Right lobe of liver (tissue), 4 donors: ENCODE measurements around the gene FANK1.

Experiments used
- POLR2A ChIP-seq: fragments of 450-650 bp; IDR thresholded peaks from one replicate; pipeline ENCODE4 v1.6.1; 2017; ENCODE audit warnings: antibody characterized with exemption, mild to moderate bottlenecking
- TF ChIP-seq, protein P1 (sequence below), 4 donors: fragments of 200-600 bp in 3 of 4; fragments of 450-650 bp in 1 of 4; IDR thresholded peaks; one replicate each; pipeline versions ENCODE4 v1.5.1 to v1.8.0; 2016 to 2022; ENCODE audit warnings: antibody characterized with exemption in 4 of 4, mild to moderate bottlenecking in 2 of 4
- donor health status: DM: no; HTN: no; CAD: no.
- donor health status: DM: no; HTN: no; CAD: no.
- donor health status: DM: no; HTN: yes; CAD: no.

DNA sequence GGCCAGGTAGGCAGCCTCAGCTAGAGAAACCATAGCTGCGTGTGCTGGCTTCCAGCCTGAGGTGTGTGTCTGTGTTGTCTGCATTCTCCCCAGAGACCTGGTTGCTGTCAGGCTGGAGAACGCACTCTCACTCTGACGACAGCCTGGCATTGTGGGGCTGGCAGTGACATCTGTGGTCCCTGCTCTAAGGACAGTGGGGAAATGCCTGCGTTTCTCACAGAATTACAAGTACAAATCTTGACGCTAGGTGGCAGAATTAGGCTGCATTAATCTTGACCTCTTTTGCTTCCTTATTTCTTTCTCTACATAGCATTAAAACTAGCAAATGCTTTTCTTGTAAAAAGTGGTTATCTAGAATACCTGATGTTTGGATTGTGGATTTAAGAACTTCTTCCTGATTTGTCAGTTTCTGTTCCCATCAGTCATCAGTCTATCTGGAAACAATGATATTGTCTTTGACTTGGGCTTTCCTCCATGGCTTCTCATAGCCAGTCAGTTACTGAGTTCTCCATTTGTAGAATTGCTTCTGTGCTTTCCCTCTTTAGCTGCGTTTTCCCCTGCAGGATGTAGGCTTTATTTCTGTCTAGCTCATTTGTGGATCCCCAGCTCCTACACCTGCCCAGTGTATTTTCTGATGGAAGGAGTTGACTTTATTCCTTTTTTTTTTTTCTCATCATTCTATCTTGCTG lies 86.0 kb downstream of the FANK1 start:
- TF ChIP-seq, protein P1, sequence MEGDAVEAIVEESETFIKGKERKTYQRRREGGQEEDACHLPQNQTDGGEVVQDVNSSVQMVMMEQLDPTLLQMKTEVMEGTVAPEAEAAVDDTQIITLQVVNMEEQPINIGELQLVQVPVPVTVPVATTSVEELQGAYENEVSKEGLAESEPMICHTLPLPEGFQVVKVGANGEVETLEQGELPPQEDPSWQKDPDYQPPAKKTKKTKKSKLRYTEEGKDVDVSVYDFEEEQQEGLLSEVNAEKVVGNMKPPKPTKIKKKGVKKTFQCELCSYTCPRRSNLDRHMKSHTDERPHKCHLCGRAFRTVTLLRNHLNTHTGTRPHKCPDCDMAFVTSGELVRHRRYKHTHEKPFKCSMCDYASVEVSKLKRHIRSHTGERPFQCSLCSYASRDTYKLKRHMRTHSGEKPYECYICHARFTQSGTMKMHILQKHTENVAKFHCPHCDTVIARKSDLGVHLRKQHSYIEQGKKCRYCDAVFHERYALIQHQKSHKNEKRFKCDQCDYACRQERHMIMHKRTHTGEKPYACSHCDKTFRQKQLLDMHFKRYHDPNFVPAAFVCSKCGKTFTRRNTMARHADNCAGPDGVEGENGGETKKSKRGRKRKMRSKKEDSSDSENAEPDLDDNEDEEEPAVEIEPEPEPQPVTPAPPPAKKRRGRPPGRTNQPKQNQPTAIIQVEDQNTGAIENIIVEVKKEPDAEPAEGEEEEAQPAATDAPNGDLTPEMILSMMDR (IDR thresholded peaks at IDR 0.05): peak; percentile 70 to 79 (median 71)
- no peak for TF ChIP-seq POLR2A
